GM19372 (cell line): ENCODE measurements around the gene KCTD16.

Source experiments
- ATAC-seq: cut with Tn5 transposase; IDR thresholded peaks from one replicate; pipeline ENCODE4 v1.9.1; 2021; ENCODE audit warnings: mild to moderate bottlenecking, low read depth, moderate library complexity; ENCODE audit not compliant: unreplicated experiment

KCTD16 gene

DNA sequence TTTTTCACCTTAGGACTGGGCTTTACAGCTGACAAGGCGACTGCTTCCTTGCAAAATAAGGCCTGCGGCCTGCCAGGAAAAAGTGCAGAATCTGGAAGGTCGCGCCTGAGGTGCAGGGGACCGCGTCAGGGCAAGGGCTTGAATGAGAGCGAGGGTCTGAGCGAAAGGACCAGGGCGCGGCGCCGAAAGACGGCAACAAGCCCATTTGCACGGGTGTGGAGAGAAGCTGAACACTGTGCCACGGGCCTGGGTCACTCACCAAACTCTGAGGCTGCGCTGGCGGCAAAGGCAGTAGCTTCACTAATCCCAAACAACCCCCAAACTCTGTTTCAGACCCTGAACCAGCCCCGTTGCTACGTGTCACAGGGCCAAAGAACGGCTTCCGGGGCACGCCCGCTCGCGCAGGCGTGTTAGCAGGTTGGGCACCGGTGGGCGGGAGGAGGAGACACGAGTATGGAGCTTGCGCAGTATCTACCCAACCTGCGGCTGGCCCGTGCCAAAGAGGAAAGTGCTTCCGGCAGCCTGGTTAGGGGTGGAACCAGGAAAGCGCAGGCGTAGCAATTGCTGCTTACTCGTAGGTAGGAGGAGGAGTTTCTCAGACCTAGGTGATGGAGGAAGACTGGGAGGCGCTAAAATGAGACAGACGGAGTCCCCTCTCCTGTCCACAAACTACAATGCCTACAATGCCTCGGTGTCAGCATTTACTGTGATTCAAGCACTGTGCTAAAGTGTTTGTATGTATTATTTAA, at the start of gene KCTD16, which contains the start of gene YIPF5:
TSS of gene KCTD16 (plus strand) at position 598 of the 749 bp plus-strand sequence.
TSS of gene YIPF5 (minus strand) at position 384 of the 749 bp plus-strand sequence. CDS start 704 bp downstream, outside the sequence.
- peak; percentile 100 for ATAC-seq

DNA sequence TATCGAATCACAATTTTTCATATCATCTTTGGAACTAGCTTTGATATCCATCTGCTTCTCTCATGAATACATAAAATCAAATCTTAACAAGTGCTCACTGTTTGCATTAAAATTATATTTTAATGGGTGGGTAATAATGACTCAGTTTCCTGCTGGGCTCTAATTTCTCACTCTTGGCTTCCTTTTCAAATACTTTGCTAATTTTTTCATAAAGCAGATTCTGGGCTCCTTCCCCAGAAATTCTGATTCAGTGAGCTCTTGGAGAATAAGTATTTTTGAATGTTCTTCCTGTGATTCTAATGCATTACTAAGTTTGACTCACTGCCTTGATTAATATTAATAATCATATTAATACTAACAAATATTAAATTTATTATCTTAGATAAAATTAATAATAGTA, 49.1 kb upstream of the KCTD16 start:
- ATAC-seq, result no peak

DNA sequence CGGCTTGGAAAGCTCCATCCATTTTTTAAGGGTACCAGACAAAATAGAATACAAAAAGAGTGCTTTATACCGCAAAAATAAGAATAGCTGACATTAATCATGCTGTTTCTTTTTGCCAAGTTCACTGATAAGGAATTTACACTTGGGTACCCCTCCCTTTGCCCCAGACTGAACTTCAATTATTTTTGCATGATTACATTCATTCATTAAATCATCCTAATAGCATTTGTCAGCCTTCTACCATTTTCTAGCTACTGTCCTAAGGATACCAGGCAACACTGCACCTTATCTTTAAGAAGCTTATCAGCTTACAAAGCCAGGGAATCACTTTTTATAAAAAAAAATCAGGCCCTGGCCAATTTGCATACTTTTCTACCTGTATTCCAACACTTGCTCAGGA, 48.6 kb upstream of the KCTD16 start:
- ATAC-seq, result no peak

DNA sequence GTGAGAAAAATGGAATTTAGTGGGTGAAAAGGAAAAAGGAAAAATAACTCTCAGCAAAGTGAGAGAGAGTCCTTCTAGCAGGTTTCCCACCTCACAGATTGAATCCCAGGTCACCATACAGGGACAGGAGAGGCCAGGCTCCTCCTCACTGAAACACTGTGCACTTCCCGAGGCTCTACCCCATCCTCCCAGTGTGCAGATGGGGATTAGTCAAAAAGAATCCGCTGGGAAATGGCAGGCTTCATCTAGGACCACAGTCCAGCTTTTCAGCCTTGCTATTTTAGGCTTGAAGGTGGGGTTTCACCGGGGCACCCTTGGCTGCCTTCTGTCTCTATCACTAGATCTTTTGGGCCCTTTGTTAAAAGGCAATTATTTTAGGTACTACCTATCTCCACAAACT, 48.0 kb upstream of the KCTD16 start:
- ATAC-seq, result no peak

DNA sequence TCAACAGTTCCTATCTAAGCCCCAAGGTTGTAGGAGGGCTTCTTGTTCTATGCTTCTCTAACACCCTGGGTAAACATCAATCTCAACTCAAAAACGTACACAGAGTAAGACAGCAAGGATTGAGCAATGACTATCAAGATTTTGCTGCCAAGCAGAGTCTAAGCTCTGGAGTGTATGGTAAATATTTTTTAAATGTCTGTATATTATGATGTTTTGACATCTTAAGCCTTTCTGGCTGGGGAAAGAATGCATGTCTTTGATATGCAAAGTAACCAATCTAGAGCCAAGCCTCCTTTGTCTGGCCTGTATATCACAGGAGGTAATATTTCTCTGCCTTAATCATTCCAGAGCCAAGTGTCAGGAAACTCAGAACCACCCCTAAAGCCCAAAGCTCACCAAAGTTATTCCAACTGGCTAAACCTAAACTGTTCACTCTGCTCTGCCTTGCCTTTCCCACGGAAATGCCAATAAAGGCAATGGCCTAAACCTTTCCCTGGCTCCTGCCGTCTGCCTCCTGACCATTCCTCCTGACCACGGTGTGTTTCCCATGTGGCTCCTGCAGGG, 45.4 kb upstream of the KCTD16 start:
- no peak for ATAC-seq

DNA sequence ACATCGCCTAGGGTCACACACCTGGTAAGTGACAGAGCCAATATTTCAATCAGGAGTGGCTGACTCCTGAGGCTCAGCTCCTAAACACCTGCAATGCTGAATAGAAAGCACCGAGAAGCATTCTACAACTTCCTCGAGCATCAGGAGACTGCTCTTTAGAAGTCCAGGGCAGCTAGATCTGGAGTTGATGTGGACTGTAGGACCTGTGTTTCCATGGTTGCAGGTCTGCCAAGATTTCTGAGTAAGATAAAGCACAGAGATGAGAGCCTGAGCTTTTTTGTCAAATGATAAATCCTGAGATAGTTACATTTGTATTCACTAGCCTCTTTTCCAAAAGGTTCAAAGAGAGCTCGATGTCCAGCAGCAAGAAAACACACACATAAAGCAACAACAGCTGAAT, 44.0 kb upstream of the KCTD16 start:
- no peak for ATAC-seq

DNA sequence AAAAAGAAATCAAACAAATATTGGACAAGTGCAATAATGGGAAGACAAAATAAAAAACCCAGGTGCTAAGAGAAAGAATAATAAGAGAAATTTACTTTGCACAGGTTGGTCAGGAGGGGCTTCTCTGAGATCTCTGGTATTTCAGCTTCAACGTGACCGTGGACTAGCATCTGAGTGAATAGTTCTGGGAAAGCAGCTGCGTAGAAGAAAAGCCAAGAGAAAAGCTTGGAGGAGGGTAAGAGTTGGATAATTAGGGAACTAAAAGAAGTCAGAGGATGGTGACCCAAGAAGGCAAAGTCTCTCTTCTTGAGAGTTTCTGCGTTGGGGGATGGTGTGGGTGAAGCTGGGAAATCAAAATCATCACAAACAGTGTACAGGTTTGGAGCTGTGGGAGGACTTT, 41.8 kb upstream of the KCTD16 start:
- no peak for ATAC-seq

DNA sequence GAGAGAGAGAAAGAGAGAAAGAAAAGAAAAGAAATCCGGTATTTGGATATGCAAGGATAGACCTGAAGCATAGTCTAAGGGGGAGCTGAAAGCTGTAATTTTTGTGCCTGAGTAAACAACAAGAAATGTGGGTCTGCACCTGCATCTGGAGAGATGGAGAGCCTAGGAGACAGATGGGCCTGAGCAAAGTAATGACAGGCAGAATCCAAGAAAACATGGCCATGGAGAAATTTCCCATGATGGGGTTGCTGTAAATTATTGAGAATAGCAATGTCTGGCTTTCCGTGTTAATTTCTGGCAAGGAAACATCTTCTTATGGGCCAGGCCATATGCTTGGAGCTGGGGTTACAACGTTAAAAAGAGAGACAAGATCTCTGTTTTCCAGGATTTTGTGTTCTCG, 40.4 kb upstream of the KCTD16 start:
- no peak for ATAC-seq

DNA sequence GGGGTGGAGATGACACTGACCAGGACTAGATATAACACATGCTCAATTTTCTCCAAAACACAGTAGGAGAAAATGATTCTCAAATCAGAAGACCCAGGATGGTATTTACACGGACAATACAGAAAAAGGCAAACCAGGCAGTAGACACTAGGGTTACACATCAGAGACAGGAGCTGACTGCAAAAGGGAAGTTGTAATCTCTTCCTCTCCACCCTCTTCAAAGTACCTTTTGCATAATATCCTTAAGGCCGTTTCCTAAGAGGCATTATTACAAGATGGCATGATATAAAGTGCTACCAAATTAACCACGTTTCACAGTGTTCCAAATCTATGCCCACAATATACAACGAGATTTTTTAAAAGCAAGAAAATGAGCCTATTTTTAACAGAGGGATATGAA, 39.4 kb upstream of the KCTD16 start:
- ATAC-seq, result no peak

DNA sequence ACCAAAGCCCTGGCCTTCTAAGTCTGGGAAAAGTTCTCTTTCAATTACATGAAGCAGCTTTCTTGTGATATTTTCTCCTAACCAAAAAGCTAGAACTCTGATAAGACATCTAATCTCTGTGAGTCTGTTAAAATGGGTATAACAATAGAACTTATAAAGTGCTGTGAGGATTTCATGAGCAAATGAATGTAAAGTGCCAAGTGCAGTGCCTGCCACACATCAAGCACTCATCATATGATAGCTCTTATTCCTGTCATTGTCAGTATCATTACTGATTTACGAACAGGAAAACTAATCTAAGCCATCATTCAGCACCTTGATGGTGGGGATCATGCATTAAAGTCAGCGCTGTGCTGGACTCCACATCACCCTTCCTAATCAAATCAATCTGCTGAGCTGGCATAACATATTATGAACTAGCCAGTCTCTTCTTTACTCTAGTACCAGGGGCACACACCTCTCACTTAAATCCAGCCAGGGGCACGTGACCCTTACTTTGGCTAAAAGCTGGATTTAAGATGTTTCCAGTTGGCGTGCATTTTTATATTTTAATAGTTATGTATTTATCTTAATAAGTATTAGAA, 37.5 kb upstream of the KCTD16 start:
- ATAC-seq, result no peak

DNA sequence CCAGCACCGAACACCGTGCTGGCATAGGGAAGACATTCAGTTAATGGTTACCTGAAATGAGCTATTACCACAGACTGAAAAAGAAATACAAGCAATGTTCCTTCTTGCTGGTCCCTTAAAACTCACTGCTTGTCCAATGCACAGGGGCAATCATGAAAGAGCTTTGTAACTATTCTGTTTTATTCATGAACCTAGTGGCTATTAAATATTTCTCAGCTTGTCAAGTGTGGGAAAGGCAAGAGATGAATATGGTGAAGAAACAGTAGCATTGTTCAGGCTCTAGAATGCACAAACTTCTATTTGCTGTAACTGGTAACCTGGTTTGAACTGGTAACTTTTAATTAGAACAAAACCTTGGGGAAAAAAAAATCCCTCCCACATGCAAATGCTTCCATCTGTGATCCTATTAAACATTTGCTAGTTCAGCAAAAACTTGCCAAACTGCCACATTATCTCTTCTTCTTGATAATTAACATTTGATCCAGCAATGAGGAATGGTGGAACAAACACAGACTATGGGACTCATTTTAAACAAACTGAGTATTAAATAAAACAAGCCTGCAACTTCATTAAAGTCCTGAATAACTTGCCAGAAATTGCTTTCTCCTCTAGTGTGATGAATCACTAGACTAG, 36.4 kb upstream of the KCTD16 start:
- ATAC-seq, result no peak

DNA sequence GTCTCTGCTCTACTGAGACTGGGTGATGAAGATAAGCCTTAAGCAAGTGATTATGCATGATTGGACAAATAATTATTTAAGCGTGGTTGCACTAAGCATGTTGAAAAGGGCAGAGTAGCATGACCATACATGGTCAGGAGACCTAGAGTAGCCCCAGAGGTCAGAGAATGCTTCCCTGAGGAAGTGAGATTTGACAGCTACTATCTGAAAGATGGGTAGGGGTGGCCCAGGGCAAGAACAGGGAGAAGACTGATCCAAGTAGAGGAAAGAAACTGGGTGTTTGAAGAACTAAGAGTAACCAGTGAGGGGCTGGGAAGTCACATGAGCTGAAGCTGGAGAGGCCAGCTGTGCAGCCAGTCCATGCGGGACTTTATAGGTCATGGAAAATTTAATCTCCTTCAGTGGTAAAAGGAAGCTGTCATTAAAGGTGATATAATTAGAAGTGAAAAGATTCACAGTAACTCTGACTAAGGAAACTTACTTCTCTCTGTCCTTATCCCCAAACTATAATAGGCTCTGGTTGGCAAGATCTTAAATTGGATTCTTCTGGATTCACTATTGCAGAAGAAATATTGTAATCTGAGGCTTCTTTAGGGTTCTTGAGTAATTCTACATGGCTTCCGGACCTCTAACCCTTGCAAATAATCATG, 35.4 kb upstream of the KCTD16 start:
- ATAC-seq, result no peak

DNA sequence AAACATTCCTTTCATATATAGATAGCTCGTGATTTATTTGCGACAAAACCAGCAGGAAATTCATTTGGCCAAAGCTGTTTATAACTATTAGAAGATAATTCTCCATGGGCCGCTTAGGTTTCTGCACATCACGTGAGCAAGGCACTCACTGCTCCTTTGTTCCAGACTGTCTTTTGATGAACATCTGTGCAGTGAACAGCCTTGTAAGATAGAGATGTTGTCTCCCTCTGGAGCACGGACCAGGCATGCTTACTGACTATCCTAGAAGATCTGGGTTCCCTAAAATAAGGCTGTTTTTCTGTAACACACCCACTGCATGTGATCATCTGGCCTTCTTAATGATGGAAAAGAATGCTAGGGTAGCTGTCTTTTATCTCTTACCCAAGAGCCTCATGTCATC, 31.1 kb upstream of the KCTD16 start:
- no peak for ATAC-seq

DNA sequence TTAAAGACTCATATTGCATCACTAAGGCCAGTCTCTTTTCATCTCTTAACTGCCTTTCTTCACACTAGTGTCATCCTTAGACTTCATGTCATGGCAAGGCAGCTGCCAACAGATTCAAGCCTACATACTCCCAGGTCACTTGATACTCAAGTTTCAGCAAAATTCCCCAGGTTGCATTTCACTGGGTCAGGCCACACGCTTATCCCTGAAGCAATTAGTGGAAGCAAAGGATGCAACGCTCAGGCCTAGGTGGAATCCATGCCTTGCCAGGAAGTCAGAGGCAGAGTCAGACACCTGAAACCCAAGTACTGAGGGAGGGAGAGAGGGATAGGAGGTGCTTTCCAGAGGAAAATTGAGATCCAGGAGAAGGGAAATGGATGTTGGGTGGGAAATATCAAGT, 29.1 kb upstream of the KCTD16 start:
- no peak for ATAC-seq

DNA sequence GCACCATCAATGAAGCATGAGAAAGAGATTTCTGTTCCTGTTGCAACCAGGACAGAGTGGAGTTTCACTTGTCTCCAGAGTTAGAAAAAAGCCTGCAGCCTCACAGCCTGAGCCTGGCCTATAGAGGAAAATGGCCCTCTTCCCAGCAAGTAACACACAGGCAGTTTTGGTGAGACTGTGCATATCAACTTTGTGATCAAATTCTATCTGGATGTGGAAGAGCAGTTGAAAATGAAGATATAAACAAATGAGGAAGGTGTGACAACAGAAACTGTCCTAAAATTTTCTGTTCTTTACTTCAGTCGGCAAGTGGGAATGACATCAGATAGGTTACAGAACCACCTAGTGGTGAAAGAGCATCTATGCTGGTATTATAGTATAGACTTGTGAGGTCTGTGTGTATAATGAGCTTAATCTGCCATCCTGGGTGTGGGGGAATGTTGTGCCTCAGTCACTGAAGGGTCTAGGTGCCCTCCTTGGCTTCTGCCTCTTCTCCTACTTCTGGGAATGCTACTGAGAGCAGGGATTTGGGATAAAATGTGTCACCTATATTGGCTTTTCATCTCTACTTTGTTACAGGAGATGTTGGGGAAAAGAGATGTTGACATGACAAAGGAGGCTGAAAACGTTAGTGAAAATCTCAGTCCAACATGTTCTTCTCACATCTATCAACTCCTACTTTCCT, 28.4 kb upstream of the KCTD16 start:
- peak; percentile 97 for ATAC-seq

DNA sequence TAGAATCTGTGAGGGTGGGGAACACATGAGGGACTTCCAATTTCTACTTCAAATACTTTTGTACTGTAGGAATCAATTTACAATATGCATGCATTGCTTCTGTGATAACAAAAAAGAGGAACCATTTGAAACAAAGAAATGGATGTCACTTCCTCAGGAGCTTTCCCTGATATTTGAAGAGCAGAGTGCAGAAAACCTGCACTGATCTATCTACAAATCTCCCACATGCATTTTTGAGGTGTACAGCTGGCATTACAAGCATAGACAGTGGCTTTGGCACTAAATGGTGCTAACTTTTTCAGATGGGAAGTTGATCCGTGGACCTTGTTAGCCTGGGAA, 27.9 kb upstream of the KCTD16 start:
- no peak for ATAC-seq

DNA sequence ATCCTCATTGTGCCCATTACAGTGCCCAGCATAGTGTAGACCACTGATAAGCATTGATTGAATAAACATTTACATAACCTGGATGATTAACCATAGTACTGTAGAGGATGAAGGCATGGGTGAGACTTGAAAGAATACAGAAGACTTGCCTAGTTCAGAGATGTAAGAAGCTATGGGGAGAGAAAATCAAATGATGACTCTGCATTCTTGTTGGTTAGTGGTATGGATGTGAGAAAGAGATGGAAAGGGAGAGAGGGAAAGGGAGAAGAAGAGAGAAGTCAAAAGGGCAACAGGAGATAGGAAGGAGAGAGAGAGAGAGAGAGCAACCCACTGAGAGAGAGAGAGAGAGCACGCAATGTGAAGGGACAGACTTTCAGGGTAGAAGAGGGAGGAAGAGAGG, 27.0 kb upstream of the KCTD16 start:
- ATAC-seq, result no peak

DNA sequence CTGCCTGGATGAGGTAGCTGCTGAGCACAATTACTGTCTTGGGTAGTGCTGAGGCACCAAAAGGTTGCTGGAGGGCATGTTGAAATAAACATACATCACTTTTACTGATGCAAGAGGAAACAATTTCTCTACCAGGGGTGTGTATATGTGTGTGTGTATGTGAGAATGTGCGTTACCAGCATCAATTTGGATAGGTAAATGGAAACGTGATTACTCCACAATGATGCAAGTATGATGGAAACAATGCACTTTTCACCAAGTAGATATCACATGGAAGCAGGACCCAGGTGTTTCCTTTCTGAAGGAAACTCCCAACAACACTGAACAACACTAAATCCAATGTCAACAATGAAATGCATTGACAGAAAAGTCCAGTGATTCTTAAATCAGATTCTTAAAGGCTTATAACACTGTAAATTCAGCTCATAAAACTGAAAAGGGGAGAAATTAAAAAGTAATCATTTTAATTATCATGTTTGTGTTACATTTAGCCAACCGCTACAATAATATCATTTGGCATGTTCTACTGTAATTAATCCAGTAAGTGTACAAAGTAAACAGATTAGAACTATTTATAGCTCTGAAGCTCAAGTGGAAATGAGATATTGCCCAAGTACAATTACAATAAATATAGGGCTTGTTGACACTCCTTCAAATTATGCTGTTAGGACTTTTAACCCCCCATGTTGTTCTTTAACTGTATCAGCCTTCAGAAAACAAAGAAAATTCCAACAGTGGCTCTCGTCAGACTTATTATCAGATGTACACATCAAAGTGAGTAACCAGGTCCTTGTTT, 25.5 kb upstream of the KCTD16 start:
- ATAC-seq, result no peak

DNA sequence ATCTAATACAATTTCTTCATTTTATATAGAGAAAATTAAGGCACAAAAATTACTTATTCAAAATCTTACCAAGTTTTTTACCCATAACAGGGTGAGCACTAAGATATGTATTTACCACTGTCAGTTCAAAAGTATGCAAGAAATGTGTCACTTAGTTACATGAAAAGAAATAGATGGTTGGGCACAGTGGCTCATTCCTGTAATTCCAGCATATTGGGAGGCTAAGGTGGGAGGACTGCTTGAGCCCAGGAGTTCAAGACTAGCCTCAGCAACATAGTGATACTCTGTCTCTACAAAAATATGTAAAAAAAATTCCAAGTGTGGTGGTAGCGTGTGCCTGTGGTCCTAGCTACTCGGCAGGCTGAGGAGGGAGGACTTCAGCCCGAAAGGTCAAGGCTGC, 19.6 kb upstream of the KCTD16 start:
- no peak for ATAC-seq

DNA sequence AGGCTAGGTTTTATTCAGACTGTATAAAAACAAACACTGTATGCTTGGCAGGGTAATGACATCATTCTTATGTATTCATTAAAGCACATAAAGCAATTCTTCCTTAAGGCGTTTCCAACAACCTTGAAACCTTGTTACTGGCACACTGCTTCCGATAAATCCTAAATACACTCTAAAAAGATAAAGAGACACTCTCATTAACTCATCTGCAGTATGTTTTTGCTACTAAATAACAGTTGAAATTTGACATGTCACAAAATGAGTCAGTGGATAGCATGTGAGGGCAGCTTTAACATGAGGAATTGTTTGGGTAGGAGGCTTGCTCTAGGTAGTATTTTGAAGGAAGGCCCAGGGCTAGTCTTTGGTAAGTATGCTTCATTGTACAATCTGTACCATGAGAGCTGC, 13.9 kb upstream of the KCTD16 start:
- no peak for ATAC-seq
